HG03442 (cell line): ENCODE measurements around the gene SBNO2.
"Not testable (repeated sequence)": the region's sequence is repeated elsewhere in the genome, so short reads cannot be mapped to it uniquely, and the experiment has no call there.

ENCODE experiments used
- ATAC-seq: cut with Tn5 transposase; IDR thresholded peaks from one replicate; pipeline ENCODE4 v1.9.1; 2021; ENCODE audit warnings: mild to moderate bottlenecking, moderate library complexity; ENCODE audit not compliant: unreplicated experiment

Gene SBNO2

GRCh38 chr19:1139126-1139525, 34.9 kb downstream of the SBNO2 start:
- no peak for ATAC-seq

GRCh38 chr19:1138121-1138520, 35.9 kb downstream of the SBNO2 start:
- no peak for ATAC-seq

GRCh38 chr19:1136621-1137317, 37.3 kb downstream of the SBNO2 start:
- ATAC-seq = no peak

GRCh38 chr19:1136201-1136600, 37.9 kb downstream of the SBNO2 start:
- no peak for ATAC-seq

- ATAC-seq = no peak
These were observed 38.6 kb downstream of the SBNO2 start for GRCh38 chr19:1135454-1135853.

- ATAC-seq = no peak
These were observed 39.6 kb downstream of the SBNO2 start for GRCh38 chr19:1134431-1134830.

- peak; percentile 48 for ATAC-seq
These were observed 40.6 kb downstream of the SBNO2 start for GRCh38 chr19:1133471-1133929.

- peak; percentile 3 for ATAC-seq
These were observed 41.3 kb downstream of the SBNO2 start for GRCh38 chr19:1132552-1133383.

- ATAC-seq = peak; percentile 40
These were observed 42.1 kb downstream of the SBNO2 start for GRCh38 chr19:1131718-1132551.

- no peak for ATAC-seq
These were observed 43.0 kb downstream of the SBNO2 start for GRCh38 chr19:1130771-1131717.

GRCh38 chr19:1129535-1129934, 44.5 kb downstream of the SBNO2 start:
- no peak for ATAC-seq

- ATAC-seq = not testable (repeated sequence)
These were observed 45.0 kb downstream of the SBNO2 start for GRCh38 chr19:1129084-1129483.

GRCh38 chr19:1128106-1128505, 46.0 kb downstream of the SBNO2 start:
- ATAC-seq = no peak

- ATAC-seq = no peak
These were observed 46.9 kb downstream of the SBNO2 start for GRCh38 chr19:1126984-1127760.

- no peak for ATAC-seq
These were observed 48.2 kb downstream of the SBNO2 start for GRCh38 chr19:1125601-1126467.

- ATAC-seq = no peak
These were observed 50.0 kb downstream of the SBNO2 start for GRCh38 chr19:1123885-1124677.

GRCh38 chr19:1123381-1123780, 50.7 kb downstream of the SBNO2 start:
- no peak for ATAC-seq

- ATAC-seq = no peak
These were observed 51.1 kb downstream of the SBNO2 start for GRCh38 chr19:1122972-1123363.
